Gastroesophageal sphincter (tissue), 3 donors: ENCODE data around the gene NOD1.

Experiments used
- CTCF ChIP-seq, 4 experiments: fragments of 200-600 bp in 2 of 4; fragments of 450-650 bp in 2 of 4; sonication (generic) in 1 of 4; IDR thresholded peaks; one replicate each; pipeline ENCODE4 v1.5.1; 2017 to 2019; ENCODE audit warnings: antibody characterized with exemption in 4 of 4, mild to moderate bottlenecking in 2 of 4, moderate library complexity in 2 of 4
- POLR2A ChIP-seq, 2 donors: fragments of 450-650 bp; IDR thresholded peaks; one replicate each; pipeline ENCODE4 v1.6.1; 2017; ENCODE audit warnings: antibody characterized with exemption in 2 of 2, mild to moderate bottlenecking in 2 of 2, moderate library complexity in 1 of 2
- POLR2AphosphoS5 ChIP-seq: sonication (generic); formaldehyde crosslinking; IDR thresholded peaks from one replicate; pipeline ENCODE4 v1.6.1; 2017; ENCODE audit warnings: antibody characterized with exemption

- no peak for TF ChIP-seq POLR2A (IDR thresholded peaks at IDR 0.05)
- peak in 2 of 4 experiments; percentile 4 to 26 for TF ChIP-seq CTCF (IDR thresholded peaks at IDR 0.05)
- no peak for TF ChIP-seq POLR2AphosphoS5
These were observed 82.2 kb downstream of the NOD1 start for GRCh38 chr7:30396389-30396788.
